HL-60 (cell line): ENCODE results near the gene KCND2.

ENCODE experiments used
- DNase-seq, 2 experiments: peaks; one replicate each; pipeline ENCODE4 v3.0.0-alpha.2; 2010 to 2020; ENCODE audit warnings: low read depth in 1 of 2, low spot score in 1 of 2
- H3K27ac ChIP-seq: fragments of 250-450 bp; sonication (Bioruptor Pico); replicated peaks from 2 replicates; pipeline ENCODE4 v1.5.1; 2020; ENCODE audit warnings: mild to moderate bottlenecking, moderate library complexity
- H3K27me3 ChIP-seq: fragments of 250-450 bp; sonication (Bioruptor Pico); 2 replicates; pipeline ENCODE4 v1.5.1; 2021; ENCODE audit warnings: mild to moderate bottlenecking, moderate library complexity; ENCODE audit not compliant: insufficient read depth, poor library complexity, severe bottlenecking
- H3K4me3 ChIP-seq: replicated peaks from 2 replicates; pipeline ENCODE4 v1.5.1; 2011; ENCODE audit warnings: mild to moderate bottlenecking, control low read depth, low read length; ENCODE audit not compliant: insufficient read depth
- CTCF ChIP-seq: IDR thresholded peaks from one replicate; pipeline ENCODE4 v1.5.1; 2011; ENCODE audit warnings: low read length, control low read depth, inconsistent platforms; ENCODE audit not compliant: insufficient read depth
- GABPA ChIP-seq: IDR thresholded peaks from 2 replicates; pipeline ENCODE4 v1.6.1; 2012; ENCODE audit warnings: low read depth
- POLR2AphosphoS5 ChIP-seq: IDR thresholded peaks from 2 replicates; pipeline ENCODE4 v1.6.1; 2012; ENCODE audit warnings: low read depth
- REST ChIP-seq: IDR thresholded peaks from 2 replicates; pipeline ENCODE4 v1.6.1; 2012; ENCODE audit warnings: low read depth; ENCODE audit not compliant: insufficient replicate concordance
- SPI1 ChIP-seq: IDR thresholded peaks from 2 replicates; pipeline ENCODE4 v1.6.1; 2012; ENCODE audit warnings: low read depth, mild to moderate bottlenecking, borderline replicate concordance

Gene KCND2

GRCh38 chr7:120523985-120524384 lies 251.0 kb downstream of the KCND2 start:
- DNase-seq, result no peak
- Histone ChIP-seq H3K4me3 (no peak overlapping the region), H3K27ac (no peak overlapping the region), H3K27me3 (no peaks in the 10 kb centered on the region)
- TF ChIP-seq CTCF (no peak), GABPA (no peak), SPI1 (no peak), POLR2AphosphoS5 (no peak), REST (no peak)

GRCh38 chr7:120526902-120527509 lies 254.0 kb downstream of the KCND2 start:
- TF ChIP-seq POLR2AphosphoS5, result no peak
- TF ChIP-seq SPI1, result no peak
- TF ChIP-seq REST, result no peak
- no peak for TF ChIP-seq CTCF
- no peak for TF ChIP-seq GABPA
- no peak for DNase-seq
- Histone ChIP-seq H3K27me3 (no peaks in the 10 kb centered on the region), H3K4me3 (no peak overlapping the region), H3K27ac (no peak overlapping the region)

GRCh38 chr7:120529736-120530135 lies 256.8 kb downstream of the KCND2 start:
- H3K27me3 ChIP-seq, result no peaks in the 10 kb centered on the region
- TF ChIP-seq GABPA (no peak), SPI1 (no peak), REST (no peak), POLR2AphosphoS5 (no peak)

More at GRCh38 chr7:120529736-120530135, 256.8 kb downstream of the KCND2 start:
- no peak for DNase-seq
- Histone ChIP-seq H3K27ac (no peak overlapping the region), H3K4me3 (no peak overlapping the region)
